Measurements from ENCODE around the gene LAMA5. TPM values are rescaled to one million over a fixed set of nuclear protein-coding genes. Genes with fewer than 3 reads are reported as not detected.

The LAMA5 gene
- polyA plus RNA-seq, 1 donor (not counting 4 experiments of a cell fraction or from before 2014, with no cell fraction given), result 8.7 TPM

DNA sequence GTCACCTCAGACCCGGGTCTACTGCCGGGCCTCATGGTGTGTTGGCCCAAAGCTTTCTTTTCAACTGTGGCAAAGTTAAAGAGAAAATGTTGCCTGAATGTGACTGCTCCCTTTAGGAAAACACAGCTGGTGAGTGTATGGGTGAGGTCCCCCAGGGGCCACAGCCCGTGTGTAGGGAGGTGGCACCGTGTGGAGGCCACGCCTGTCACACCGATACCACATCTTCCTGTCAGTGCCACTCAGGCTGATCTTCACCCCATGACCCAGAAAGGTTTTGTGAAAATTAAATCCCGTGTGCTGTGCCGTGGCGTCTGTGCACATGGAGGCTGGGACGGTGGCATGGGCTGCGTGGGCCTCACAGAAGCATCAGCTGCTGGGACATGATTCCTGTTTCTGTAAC lies 75.0 kb downstream of the LAMA5 start:
- FAIRE-seq (no peak), DNase-seq (ENCODE audit: low read depth, low spot score) (no peak)
- TF ChIP-seq EZH2 (IDR thresholded peaks at IDR 0.05; ENCODE audit: low read length), result no peak
- TF ChIP-seq, protein P1, sequence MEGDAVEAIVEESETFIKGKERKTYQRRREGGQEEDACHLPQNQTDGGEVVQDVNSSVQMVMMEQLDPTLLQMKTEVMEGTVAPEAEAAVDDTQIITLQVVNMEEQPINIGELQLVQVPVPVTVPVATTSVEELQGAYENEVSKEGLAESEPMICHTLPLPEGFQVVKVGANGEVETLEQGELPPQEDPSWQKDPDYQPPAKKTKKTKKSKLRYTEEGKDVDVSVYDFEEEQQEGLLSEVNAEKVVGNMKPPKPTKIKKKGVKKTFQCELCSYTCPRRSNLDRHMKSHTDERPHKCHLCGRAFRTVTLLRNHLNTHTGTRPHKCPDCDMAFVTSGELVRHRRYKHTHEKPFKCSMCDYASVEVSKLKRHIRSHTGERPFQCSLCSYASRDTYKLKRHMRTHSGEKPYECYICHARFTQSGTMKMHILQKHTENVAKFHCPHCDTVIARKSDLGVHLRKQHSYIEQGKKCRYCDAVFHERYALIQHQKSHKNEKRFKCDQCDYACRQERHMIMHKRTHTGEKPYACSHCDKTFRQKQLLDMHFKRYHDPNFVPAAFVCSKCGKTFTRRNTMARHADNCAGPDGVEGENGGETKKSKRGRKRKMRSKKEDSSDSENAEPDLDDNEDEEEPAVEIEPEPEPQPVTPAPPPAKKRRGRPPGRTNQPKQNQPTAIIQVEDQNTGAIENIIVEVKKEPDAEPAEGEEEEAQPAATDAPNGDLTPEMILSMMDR (optimal IDR thresholded peaks at IDR 0.05 in 1 of 3, IDR thresholded peaks at IDR 0.05 in 1 of 3, conservative IDR thresholded peaks at IDR 0.05 in 1 of 3; ENCODE audit: extremely low read depth in 1 of 3, insufficient read depth in 2 of 3, low read length in 3 of 3), result no peak
- no peaks in the 10 kb centered on the region for H3K9me1 ChIP-seq (ENCODE audit: control insufficient read depth, extremely low read depth, insufficient read depth, low read length)
- dilution Hi-C loops (cut with MboI; ENCODE audit: extremely low pct_ligation_motif_present, low sequenced_read_pairs), result no loop called here
- no peaks in the 10 kb centered on the region for H3K4me1 ChIP-seq (ENCODE audit: control insufficient read depth, extremely low read depth, insufficient read depth, low read length)
- H4K20me1 ChIP-seq (ENCODE audit: control insufficient read depth, extremely low read depth, insufficient read depth, low read length), result peaks cover 4% of the 10 kb centered on the region
- H3K9me3 ChIP-seq (ENCODE audit: control insufficient read depth, low read depth, low read length), result no peaks in the 10 kb centered on the region
- no peak overlapping the region for H3K4me2 ChIP-seq (ENCODE audit: control insufficient read depth, extremely low read depth, insufficient read depth, low read depth, low read length)
- no peak overlapping the region for H3K9ac ChIP-seq (ENCODE audit: control insufficient read depth, extremely low read depth, insufficient read depth, low read length)
- H3K36me3 ChIP-seq (ENCODE audit: control insufficient read depth in 2 of 2, extremely low read depth in 1 of 2, insufficient read depth in 2 of 2, low read length in 2 of 2), result peaks cover 18 to 31% of the 10 kb centered on the region in 2 experiments
- H3K27me3 ChIP-seq (ENCODE audit: control insufficient read depth, extremely low read depth, insufficient read depth, low read length), result no peaks in the 10 kb centered on the region
- no peak overlapping the region for H3K27ac ChIP-seq (ENCODE audit: control insufficient read depth, insufficient read depth, low read length)
- H2AFZ ChIP-seq (ENCODE audit: control insufficient read depth, low read length), result no peak overlapping the region
- no peaks in the 10 kb centered on the region for H3K79me2 ChIP-seq (ENCODE audit: control insufficient read depth, insufficient read depth, low read length)
- no peak overlapping the region for H3K4me3 ChIP-seq (ENCODE audit: control insufficient read depth in 2 of 3, extremely low read depth in 1 of 3, insufficient read depth in 2 of 3, low read depth in 1 of 3, low read length in 3 of 3)

DNA sequence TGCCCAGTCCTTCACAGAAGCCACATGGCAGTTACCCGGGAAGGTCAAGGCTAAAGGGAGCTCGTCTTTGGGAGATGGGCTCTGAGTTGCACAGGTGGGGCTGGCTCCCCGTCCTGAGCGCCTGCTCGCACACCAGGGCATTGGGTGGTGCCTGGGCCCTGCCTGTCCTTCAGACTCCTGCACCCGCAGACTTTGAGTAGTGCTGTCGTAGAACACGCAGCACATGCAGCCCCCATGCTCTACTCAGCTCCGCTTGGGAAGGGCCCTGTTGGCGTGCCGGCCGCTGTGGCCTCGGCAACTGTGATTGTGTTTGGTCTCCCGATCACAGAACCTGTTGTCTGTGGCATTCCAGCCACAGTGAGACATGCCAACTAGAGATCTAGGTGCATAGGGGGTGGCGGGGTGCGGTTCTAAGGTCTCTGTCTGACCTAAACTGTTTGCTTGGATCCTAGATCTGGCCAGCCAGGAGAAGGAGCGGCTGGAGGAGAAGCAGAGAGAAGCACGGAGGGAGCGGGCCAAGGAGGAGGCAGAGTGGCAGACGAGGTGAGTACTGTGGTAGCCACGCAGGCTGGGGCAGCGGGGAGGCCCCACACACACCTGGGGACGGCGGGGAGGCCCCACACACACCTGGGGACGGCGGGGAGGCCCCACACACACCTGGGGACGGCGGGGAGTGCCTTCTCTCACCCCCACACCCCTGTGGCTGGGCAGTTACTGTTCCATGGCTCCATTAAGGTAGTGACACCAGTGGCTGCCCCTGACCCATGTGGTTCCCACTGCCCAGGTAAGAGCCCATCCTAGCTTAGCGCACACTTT lies 75.7 kb downstream of the LAMA5 start:
- Histone ChIP-seq H3K9me3 (ENCODE audit: control insufficient read depth, low read depth, low read length) (no peaks in the 10 kb centered on the region), H3K79me2 (ENCODE audit: control insufficient read depth, insufficient read depth, low read length) (no peaks in the 10 kb centered on the region), H3K4me3 (ENCODE audit: control insufficient read depth in 2 of 3, extremely low read depth in 1 of 3, insufficient read depth in 2 of 3, low read depth in 1 of 3, low read length in 3 of 3) (no peak overlapping the region), H3K9me1 (ENCODE audit: control insufficient read depth, extremely low read depth, insufficient read depth, low read length) (no peaks in the 10 kb centered on the region), H3K27me3 (ENCODE audit: control insufficient read depth, extremely low read depth, insufficient read depth, low read length) (no peaks in the 10 kb centered on the region), H3K27ac (ENCODE audit: control insufficient read depth, insufficient read depth, low read length) (no peak overlapping the region), H3K36me3 (ENCODE audit: control insufficient read depth in 2 of 2, extremely low read depth in 1 of 2, insufficient read depth in 2 of 2, low read length in 2 of 2) (peaks cover 18 to 30% of the 10 kb centered on the region in 2 experiments), H4K20me1 (ENCODE audit: control insufficient read depth, extremely low read depth, insufficient read depth, low read length) (peaks cover 4% of the 10 kb centered on the region), H3K4me2 (ENCODE audit: control insufficient read depth, extremely low read depth, insufficient read depth, low read depth, low read length) (no peak overlapping the region), H3K9ac (ENCODE audit: control insufficient read depth, extremely low read depth, insufficient read depth, low read length) (no peak overlapping the region), H2AFZ (ENCODE audit: control insufficient read depth, low read length) (no peak overlapping the region), H3K4me1 (ENCODE audit: control insufficient read depth, extremely low read depth, insufficient read depth, low read length) (no peaks in the 10 kb centered on the region)
- DNase-seq (ENCODE audit: low read depth, low spot score) (no peak), FAIRE-seq (no peak)
- TF ChIP-seq, protein P1 (optimal IDR thresholded peaks at IDR 0.05 in 1 of 3, IDR thresholded peaks at IDR 0.05 in 1 of 3, conservative IDR thresholded peaks at IDR 0.05 in 1 of 3; ENCODE audit: extremely low read depth in 1 of 3, insufficient read depth in 2 of 3, low read length in 3 of 3), result no peak
- no peak for TF ChIP-seq EZH2 (IDR thresholded peaks at IDR 0.05; ENCODE audit: low read length)
- dilution Hi-C loops (cut with MboI; ENCODE audit: extremely low pct_ligation_motif_present, low sequenced_read_pairs), result no loop called here

Data from keratinocyte (primary cell).